ENCODE results near the gene POLE2.

- TF ChIP-seq CTCF (IDR thresholded peaks at IDR 0.05; ENCODE audit: insufficient read depth, low read depth, low read length) = no peak
- TF ChIP-seq EZH2 (IDR thresholded peaks at IDR 0.05; ENCODE audit: insufficient read depth, low read length) = no peak
Measured at GRCh38 chr14:49615776-49616175, 72.2 kb downstream of the POLE2 start.
